ENCODE measurements around the gene PRKRA. TPM values are rescaled to one million over a fixed set of nuclear protein-coding genes. Genes with fewer than 3 reads are reported as not detected.

The PRKRA gene
- total and polyA plus RNA-seq, 2 of the 13 experiments (the other 11 are each of a cell fraction or from before 2014, with no cell fraction given) = 53.1 to 74.7 TPM

GRCh38 chr2:178480227-178481181, 29.5 kb upstream of the PRKRA start, which contains the start of gene PLEKHA3 (continued):
- TF ChIP-seq KIAA2018 (CRISPR knock-in tag; IDR thresholded peaks at IDR 0.05; ENCODE audit: borderline replicate concordance) (0 out of 2 replicates have a peak, but pooled peaks have one; percentile 10), ZC3H13 (CRISPR knock-in tag; IDR thresholded peaks at IDR 0.05) (peak; percentile 76), ZBTB38 (CRISPR knock-in tag; IDR thresholded peaks at IDR 0.05) (peak; percentile 55; the same call in 1 of the 2 replicates), DR1 (CRISPR knock-in tag; IDR thresholded peaks at IDR 0.05) (peak; percentile 46; the same call in 1 of the 2 replicates), NR2C2 (CRISPR knock-in tag; IDR thresholded peaks at IDR 0.05; ENCODE audit: borderline replicate concordance) (peak; percentile 98), ZNF260 (CRISPR knock-in tag; IDR thresholded peaks at IDR 0.05; ENCODE audit: borderline replicate concordance, low read depth) (no peak), ZFX (CRISPR knock-in tag; IDR thresholded peaks at IDR 0.05; ENCODE audit: low read depth) (peak; percentile 96), SRY (CRISPR knock-in tag; IDR thresholded peaks at IDR 0.05) (peak; percentile 54; the same call in 1 of the 2 replicates), HCFC1 (IDR thresholded peaks at IDR 0.05; ENCODE audit: low read depth, low read length) (0 out of 2 replicates have a peak, but pooled peaks have one; percentile 1), TBX2 (CRISPR knock-in tag; IDR thresholded peaks at IDR 0.05; ENCODE audit: borderline replicate concordance) (peak; percentile 62; the same call in 1 of the 2 replicates), FOXJ3 (CRISPR knock-in tag; IDR thresholded peaks at IDR 0.05; ENCODE audit: borderline replicate concordance) (no peak), TCF7 (IDR thresholded peaks at IDR 0.05; ENCODE audit: low read depth) (no peak), ZNF792 (CRISPR knock-in tag; IDR thresholded peaks at IDR 0.05) (no peak; the same call in 1 of the 2 replicates), KLF11 (CRISPR knock-in tag; IDR thresholded peaks at IDR 0.05) (no peak)
- TF ChIP-seq, protein P1, sequence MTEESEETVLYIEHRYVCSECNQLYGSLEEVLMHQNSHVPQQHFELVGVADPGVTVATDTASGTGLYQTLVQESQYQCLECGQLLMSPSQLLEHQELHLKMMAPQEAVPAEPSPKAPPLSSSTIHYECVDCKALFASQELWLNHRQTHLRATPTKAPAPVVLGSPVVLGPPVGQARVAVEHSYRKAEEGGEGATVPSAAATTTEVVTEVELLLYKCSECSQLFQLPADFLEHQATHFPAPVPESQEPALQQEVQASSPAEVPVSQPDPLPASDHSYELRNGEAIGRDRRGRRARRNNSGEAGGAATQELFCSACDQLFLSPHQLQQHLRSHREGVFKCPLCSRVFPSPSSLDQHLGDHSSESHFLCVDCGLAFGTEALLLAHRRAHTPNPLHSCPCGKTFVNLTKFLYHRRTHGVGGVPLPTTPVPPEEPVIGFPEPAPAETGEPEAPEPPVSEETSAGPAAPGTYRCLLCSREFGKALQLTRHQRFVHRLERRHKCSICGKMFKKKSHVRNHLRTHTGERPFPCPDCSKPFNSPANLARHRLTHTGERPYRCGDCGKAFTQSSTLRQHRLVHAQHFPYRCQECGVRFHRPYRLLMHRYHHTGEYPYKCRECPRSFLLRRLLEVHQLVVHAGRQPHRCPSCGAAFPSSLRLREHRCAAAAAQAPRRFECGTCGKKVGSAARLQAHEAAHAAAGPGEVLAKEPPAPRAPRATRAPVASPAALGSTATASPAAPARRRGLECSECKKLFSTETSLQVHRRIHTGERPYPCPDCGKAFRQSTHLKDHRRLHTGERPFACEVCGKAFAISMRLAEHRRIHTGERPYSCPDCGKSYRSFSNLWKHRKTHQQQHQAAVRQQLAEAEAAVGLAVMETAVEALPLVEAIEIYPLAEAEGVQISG (CRISPR knock-in tag; IDR thresholded peaks at IDR 0.05) = peak; percentile 78
- TF ChIP-seq, protein P2, sequence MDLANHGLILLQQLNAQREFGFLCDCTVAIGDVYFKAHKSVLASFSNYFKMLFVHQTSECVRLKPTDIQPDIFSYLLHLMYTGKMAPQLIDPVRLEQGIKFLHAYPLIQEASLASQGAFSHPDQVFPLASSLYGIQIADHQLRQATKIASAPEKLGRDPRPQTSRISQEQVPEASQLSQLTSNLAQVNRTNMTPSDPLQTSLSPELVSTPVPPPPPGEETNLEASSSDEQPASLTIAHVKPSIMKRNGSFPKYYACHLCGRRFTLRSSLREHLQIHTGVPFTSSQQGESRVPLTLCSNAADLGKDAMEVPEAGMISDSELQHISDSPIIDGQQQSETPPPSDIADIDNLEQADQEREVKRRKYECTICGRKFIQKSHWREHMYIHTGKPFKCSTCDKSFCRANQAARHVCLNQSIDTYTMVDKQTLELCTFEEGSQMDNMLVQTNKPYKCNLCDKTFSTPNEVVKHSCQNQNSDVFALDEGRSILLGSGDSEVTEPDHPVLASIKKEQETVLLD (CRISPR knock-in tag; IDR thresholded peaks at IDR 0.05; ENCODE audit: low read depth) = peak; percentile 85
